Right hindlimb (tissue), 1 donor: ENCODE measurements around the gene PPP2R5E.
A peak's percentile ranks its signal among the peaks of the same experiment; 100 is the strongest.

Experiments
- DNase-seq: peaks from one replicate; pipeline ENCODE4 v3.0.0-alpha.2; 2018

Gene PPP2R5E

GRCh38 chr14:63367742-63368364 is 175.3 kb downstream of the PPP2R5E start:
- no peak for DNase-seq

DNA sequence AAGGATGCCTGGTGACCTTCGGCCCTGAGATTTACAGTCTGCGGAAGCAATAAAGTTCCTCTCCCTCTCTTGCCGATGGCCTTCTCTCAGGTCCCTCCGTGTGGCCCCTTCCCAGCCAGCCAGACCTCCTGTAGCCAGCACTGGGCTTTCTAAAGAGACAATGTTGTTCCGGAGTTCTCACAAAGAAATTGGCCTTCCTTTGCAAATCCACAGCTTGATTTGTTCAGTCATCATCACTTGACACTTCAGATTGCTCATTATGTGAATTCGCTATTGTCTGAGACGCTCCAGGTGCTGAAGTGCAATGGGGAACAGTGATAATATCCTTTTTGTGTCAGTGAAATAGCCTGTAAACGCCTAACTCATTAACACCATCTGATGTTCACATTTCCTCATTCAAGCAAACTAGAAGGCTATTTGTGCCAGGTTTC is 180.8 kb downstream of the PPP2R5E start:
- no peak for DNase-seq

GRCh38 chr14:63361790-63362189 is 181.4 kb downstream of the PPP2R5E start:
- no peak for DNase-seq

DNA sequence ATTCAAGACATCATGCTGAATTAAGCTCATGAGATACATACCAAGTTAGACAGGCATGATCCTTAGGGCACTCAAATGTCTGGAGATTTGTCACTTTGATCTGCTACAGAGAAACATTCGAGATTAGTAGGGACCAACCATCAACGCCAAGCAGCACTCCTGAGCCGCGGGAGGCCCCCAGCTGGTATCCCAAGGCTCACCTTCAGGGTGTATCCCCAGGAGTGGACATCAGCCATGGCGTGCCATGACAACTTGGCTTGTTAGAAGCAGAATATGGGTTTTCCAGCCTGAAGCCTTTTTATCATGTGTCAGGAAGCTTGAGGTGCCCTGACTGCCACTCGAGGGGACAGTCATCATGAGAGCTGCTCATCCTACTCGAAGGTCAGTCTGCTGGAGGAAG is 185.3 kb downstream of the PPP2R5E start:
- no peak for DNase-seq

- DNase-seq = no peak
Observed at GRCh38 chr14:63345826-63346225, 197.4 kb downstream of the PPP2R5E start.

DNA sequence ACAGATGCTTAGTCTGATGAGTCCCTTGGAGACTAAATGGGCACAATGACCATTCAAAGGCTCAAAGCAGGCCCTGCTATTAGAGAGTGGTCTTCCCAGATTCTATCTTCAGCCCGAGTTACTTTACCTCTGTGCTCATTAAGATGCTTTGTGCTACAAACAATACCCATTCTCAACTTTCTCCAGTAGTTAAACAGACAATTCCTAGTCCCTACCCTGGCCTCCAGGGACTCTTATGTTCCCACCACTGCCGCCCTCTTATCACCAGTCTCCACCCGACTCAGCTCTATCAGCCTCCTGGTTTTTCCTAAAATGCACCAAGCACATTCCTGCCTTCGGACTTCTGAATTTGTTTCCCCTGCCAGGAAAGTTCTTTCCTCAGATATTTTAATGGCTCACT is 198.8 kb downstream of the PPP2R5E start:
- DNase-seq = no peak

DNA sequence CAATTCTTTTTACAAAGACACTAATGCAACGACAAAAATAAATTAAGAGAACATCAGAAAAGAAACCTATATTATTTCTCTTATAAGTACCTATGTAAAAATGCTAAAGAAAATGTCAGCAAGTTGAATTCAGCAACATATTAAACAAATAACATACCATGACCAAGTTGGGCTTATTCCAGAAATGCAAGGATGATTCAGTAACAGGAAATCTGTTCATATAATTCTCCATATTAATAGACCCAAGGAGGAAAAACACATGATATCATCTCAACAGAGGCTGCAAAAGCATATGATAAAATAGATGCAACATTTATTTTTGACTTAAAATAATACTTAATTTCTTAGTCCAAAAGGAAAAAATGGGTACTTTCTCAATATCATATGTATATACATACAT is 199.3 kb downstream of the PPP2R5E start:
- no peak for DNase-seq

DNA sequence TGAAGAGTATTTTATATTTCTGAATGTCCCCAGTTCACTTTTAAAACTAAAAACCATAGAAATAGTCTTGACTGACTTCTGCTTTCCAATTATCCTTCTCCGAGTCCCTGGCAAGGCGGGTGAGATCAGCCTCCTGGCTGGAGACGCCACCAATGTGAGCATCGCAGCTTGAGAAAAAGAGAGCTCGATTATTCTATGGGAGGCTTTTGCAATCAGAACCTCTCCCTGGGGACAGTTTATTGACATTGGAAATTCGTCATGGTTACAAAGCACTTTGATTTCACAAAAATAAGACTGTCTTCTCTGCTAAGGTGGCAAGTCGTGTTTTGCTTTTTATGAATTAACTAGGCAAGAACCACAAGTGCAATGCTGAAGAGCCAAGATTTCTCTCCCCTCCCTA is 200.8 kb downstream of the PPP2R5E start:
- no peak for DNase-seq

GRCh38 chr14:63328787-63329737 is 214.1 kb downstream of the PPP2R5E start:
- DNase-seq = no peak

DNA sequence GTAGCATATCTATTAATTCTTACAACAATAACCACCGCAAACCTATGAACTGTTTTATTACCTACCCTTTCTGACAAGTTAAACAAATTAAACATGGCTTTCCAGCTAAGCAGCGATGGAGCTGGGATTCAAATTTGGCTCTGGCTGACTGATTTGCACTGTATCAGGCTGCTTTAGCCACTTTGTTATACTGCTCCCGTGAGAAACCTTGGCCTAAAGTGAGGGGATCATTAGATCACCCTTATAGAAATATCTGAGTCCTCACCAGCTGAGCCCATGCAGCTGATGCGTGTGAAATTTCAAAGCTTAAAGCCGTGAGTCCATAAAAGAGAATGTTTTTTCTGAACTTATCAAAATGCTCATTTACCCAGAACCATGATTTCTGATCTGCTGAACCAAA is 216.3 kb downstream of the PPP2R5E start:
- DNase-seq = no peak

DNA sequence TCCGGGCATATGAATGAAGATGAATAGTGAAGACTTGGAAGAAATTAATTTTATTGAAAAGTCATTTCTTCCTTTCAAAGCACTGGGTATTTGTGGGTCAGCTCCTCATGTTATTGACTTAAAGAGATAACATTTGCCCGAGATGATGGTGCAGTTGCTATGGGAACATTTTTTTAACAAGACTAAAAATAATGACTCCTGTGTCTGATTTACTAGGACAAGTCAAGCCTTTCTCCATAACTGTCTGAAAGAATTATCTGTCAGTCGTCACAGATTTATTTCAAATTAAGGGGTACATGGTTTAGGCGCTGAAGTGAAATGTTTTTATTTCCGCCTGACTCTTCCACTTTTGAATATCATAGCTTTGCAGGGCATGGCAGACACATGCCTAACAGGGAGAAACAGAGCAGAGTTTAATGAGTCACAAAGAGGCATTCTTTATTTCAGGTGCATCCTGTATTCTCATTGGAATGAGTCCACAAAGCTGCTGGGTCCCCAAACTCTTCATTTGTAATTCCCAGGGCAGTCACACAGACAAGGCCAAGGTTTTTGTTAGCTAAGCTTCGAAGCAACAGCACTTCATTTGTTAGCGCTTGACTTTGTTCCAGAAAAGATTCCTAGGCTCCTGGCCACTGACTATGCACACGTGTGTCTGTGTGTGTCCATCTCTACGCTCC is 220.1 kb downstream of the PPP2R5E start:
- peak; percentile 54 for DNase-seq

GRCh38 chr14:63322472-63322871 is 220.7 kb downstream of the PPP2R5E start:
- no peak for DNase-seq
